K562 (cell line): Measurements from ENCODE around the gene KCNJ15. TPM values are rescaled to one million over a fixed set of nuclear protein-coding genes. Genes with fewer than 3 reads are reported as not detected.

Experiments
- ATAC-seq: fragments of 200-7000 bp; cut with Tn5 transposase; 3 replicates; pipeline ENCODE4 v1.9.1; 2020; ENCODE audit warnings: moderate library complexity
- BruUV-seq: library from RNA; stranded (reverse); fragments of 400-500 nt; replicated peaks from 2 replicates; lab custom pipeline; 2021; lab: Mats Ljungman, UMichigan
- CTCF ChIA-PET: fragments of 300-600 bp; formaldehyde crosslinking; extraction: SDS; loops from one replicate; lab custom pipeline; 2021; ENCODE audit warnings: low intra/inter-chr PET ratio; lab: Yijun Ruan, JAX
- POLR2A ChIA-PET: fragments of 300-600, 350-650 bp; sonication (Branson Sonifier 250); formaldehyde crosslinking; extraction: SDS; loops from one replicate; lab custom pipeline; 2021; ENCODE audit warnings: antibody characterized with exemption, inconsistent platforms; lab: Yijun Ruan, JAX
- DNase-seq, 4 experiments: peaks; one replicate each; pipeline versions ENCODE4 v3.0.0 to v3.0.0-alpha.2; 2011 to 2018; ENCODE audit warnings: low spot score in 3 of 4, mixed read lengths in 3 of 4; ENCODE audit errors: extremely low read depth in 1 of 4
- FAIRE-seq: peaks from 2 replicates; lab custom pipeline; 2011; peaks lifted over from hg19 to GRCh38; lab: Jason Lieb, UNC
- H2AFZ ChIP-seq: 2 replicates; pipeline ENCODE4 v1.6.0; 2011; ENCODE audit warnings: low read depth, low read length, control low read depth, inconsistent platforms
- H3K27ac ChIP-seq: fragments of 200-600 bp; 3 replicates; pipeline ENCODE4 v1.8.0; 2011; ENCODE audit warnings: low read depth, mild to moderate bottlenecking, control low read depth, inconsistent platforms, low read length, moderate library complexity, mixed read lengths; ENCODE audit errors: extremely low read depth
- H3K27me3 ChIP-seq, 2 experiments: fragments of 300-600 bp in 1 of 2; 2 replicates in 1 of 2; 3 replicates in 1 of 2; pipeline versions ENCODE4 v1.6.0 to v1.8.0; 2011; ENCODE audit warnings: inconsistent platforms in 2 of 2, low read length in 2 of 2, mild to moderate bottlenecking in 1 of 2, mixed read lengths in 1 of 2, moderate library complexity in 1 of 2; ENCODE audit not compliant: control insufficient read depth in 2 of 2, insufficient read depth in 2 of 2
- H3K36me3 ChIP-seq: fragments of 300-600 bp; 3 replicates; pipeline ENCODE4 v1.8.0; 2011; ENCODE audit warnings: mild to moderate bottlenecking, low read length, inconsistent platforms; ENCODE audit not compliant: control insufficient read depth, insufficient read depth
- H3K4me1 ChIP-seq, 2 experiments: fragments of 200-600 bp in 1 of 2; replicated peaks in 1 of 2; 2 replicates in 1 of 2; 3 replicates in 1 of 2; pipeline versions ENCODE4 v1.5.1 to v1.8.0; 2011; ENCODE audit warnings: inconsistent platforms in 2 of 2, low read length in 2 of 2, mild to moderate bottlenecking in 1 of 2, mixed read lengths in 1 of 2, moderate library complexity in 1 of 2; ENCODE audit not compliant: control insufficient read depth in 2 of 2, insufficient read depth in 2 of 2
- H3K4me2 ChIP-seq: 2 replicates; pipeline ENCODE4 v1.6.1; 2011; ENCODE audit warnings: low read length, control low read depth, inconsistent platforms, mixed read lengths; ENCODE audit not compliant: insufficient read depth
- H3K4me3 ChIP-seq: fragments of 200-600 bp; sonication (generic), shearing (Covaris generic); 2 replicates; pipeline ENCODE4 v1.5.1; 2016; ENCODE audit warnings: control low read depth, inconsistent platforms
- H3K79me2 ChIP-seq: fragments of 200-600 bp; 3 replicates; pipeline ENCODE4 v1.8.0; 2011; ENCODE audit warnings: low read length, inconsistent platforms; ENCODE audit not compliant: control insufficient read depth, insufficient read depth
- H3K9ac ChIP-seq, 2 experiments: 2 replicates each; pipeline versions ENCODE4 v1.6.0 to v1.6.1; 2011; ENCODE audit warnings: low read depth in 2 of 2, low read length in 2 of 2, control low read depth in 1 of 2, inconsistent platforms in 1 of 2, mild to moderate bottlenecking in 1 of 2, mixed read lengths in 1 of 2; ENCODE audit not compliant: insufficient read depth in 1 of 2
- H3K9me1 ChIP-seq: one replicate; pipeline ENCODE4 v1.6.0; 2011; ENCODE audit warnings: inconsistent platforms, mild to moderate bottlenecking, low read length, moderate library complexity; ENCODE audit not compliant: control insufficient read depth, insufficient read depth
- H3K9me3 ChIP-seq: replicated peaks from 2 replicates; pipeline ENCODE4 v1.5.1; 2011; ENCODE audit warnings: low read depth, low read length, inconsistent platforms; ENCODE audit not compliant: control insufficient read depth, insufficient read depth
- H4K20me1 ChIP-seq: replicated peaks from 2 replicates; pipeline ENCODE4 v1.6.1; 2011; ENCODE audit warnings: low read length, inconsistent platforms, mixed read lengths; ENCODE audit not compliant: control insufficient read depth, insufficient read depth
- BRCA1 ChIP-seq, 2 experiments: fragments of 450-650 bp in 1 of 2; sonication (generic) in 1 of 2; formaldehyde crosslinking in 1 of 2; IDR thresholded peaks; 2 replicates each; pipeline versions ENCODE4 v1.5.0 to v1.6.1; 2017 to 2020; ENCODE audit warnings: mild to moderate bottlenecking in 1 of 2, missing genetic modification reagents in 1 of 2
- CAMTA2 ChIP-seq: fragments of 250-450 bp; sonication (Bioruptor Pico); conservative IDR thresholded peaks from 2 replicates; pipeline ENCODE4 v1.5.1; 2022
- CBX3 ChIP-seq, 2 experiments: IDR thresholded peaks; 1 replicate in 1 of 2; 2 replicates in 1 of 2; pipeline ENCODE4 v1.6.1; 2012; ENCODE audit warnings: inconsistent platforms in 2 of 2, low read length in 2 of 2, borderline replicate concordance in 1 of 2, control low read depth in 1 of 2
- CREB5 ChIP-seq: fragments of 250-450 bp; sonication (Bioruptor Pico); IDR thresholded peaks from 2 replicates; pipeline ENCODE4 v1.5.0; 2020; ENCODE audit warnings: mild to moderate bottlenecking
- ETV1 ChIP-seq: fragments of 450-650 bp; conservative IDR thresholded peaks from 2 replicates; pipeline ENCODE4 v1.6.1; 2016; ENCODE audit warnings: missing genetic modification characterization, control low read depth, low read depth, missing compliant biosample characterization
- HDAC2 ChIP-seq: fragments of 450-650 bp; IDR thresholded peaks from 2 replicates; pipeline ENCODE4 v1.6.1; 2016; ENCODE audit warnings: mild to moderate bottlenecking
- LCOR ChIP-seq: sonication (generic); formaldehyde crosslinking; IDR thresholded peaks from 2 replicates; pipeline ENCODE4 v1.8.0; 2022; ENCODE audit warnings: mild to moderate bottlenecking, missing genetic modification reagents
- MYC ChIP-seq, 2 experiments: fragments of 250-450 bp in 1 of 2; sonication (Bioruptor Pico) in 1 of 2; IDR thresholded peaks; 2 replicates each; pipeline versions ENCODE4 v1.5.1 to v1.6.1; 2012 to 2021; ENCODE audit warnings: low read depth in 2 of 2, borderline replicate concordance in 1 of 2, improper control_type of control experiment in 1 of 2, low read length in 1 of 2, mild to moderate bottlenecking in 1 of 2, moderate library complexity in 1 of 2
- PHB2 ChIP-seq: fragments of 450-650 bp; IDR thresholded peaks from 2 replicates; pipeline ENCODE4 v1.6.1; 2017; ENCODE audit warnings: low read depth
- PYGO2 ChIP-seq: fragments of 450-650 bp; IDR thresholded peaks from 2 replicates; pipeline ENCODE4 v1.6.1; 2016; ENCODE audit warnings: mild to moderate bottlenecking, missing genetic modification characterization, moderate library complexity, missing compliant biosample characterization
- SMAD4 ChIP-seq: fragments of 250-450 bp; sonication (Bioruptor Pico); conservative IDR thresholded peaks from 2 replicates; pipeline ENCODE4 v1.8.0; 2021; ENCODE audit warnings: inconsistent platforms, mild to moderate bottlenecking, moderate library complexity
- SOX6 ChIP-seq: fragments of 450-650 bp; IDR thresholded peaks from 2 replicates; pipeline ENCODE4 v1.6.1; 2014; ENCODE audit warnings: mild to moderate bottlenecking
- ZNF134 ChIP-seq: fragments of 250-450 bp; sonication (Bioruptor Pico); conservative IDR thresholded peaks from 2 replicates; pipeline ENCODE4 v1.4.0; 2020
- ZNF143 ChIP-seq: sonication (generic); formaldehyde crosslinking; IDR thresholded peaks from 2 replicates; pipeline ENCODE4 v1.9.0; 2022; ENCODE audit warnings: mild to moderate bottlenecking, missing genetic modification reagents
- ZNF57 ChIP-seq: fragments of 450-650 bp; formaldehyde crosslinking; IDR thresholded peaks from 2 replicates; pipeline ENCODE4 v1.4.0; 2020; ENCODE audit warnings: mild to moderate bottlenecking, moderate library complexity
- ZNF707 ChIP-seq: fragments of 250-450 bp; sonication (Bioruptor Pico); conservative IDR thresholded peaks from 2 replicates; pipeline ENCODE4 v1.8.0; 2022; ENCODE audit warnings: inconsistent platforms, mild to moderate bottlenecking, moderate library complexity
- ZNF766 ChIP-seq: fragments of 200-800 bp; sonication (Bioruptor generic); conservative IDR thresholded peaks from 2 replicates; pipeline ENCODE4 v1.6.1; 2016; ENCODE audit warnings: missing genetic modification characterization, missing compliant biosample characterization
- ZNF77 ChIP-seq: fragments of 250-450 bp; sonication (Bioruptor Pico); IDR thresholded peaks from 2 replicates; pipeline ENCODE4 v1.5.0; 2020
- WGBS: fragments of 100-300 bp; shearing (Covaris generic); methylation state at CpG from one replicate; pipeline ENCODE4 v1.1.6; 2016; ENCODE audit warnings: low coverage, mixed read lengths; ENCODE audit not compliant: insufficient coverage; ENCODE audit errors: missing lambda C conversion rate; 5-methylcytosine and 5-hydroxymethylcytosine counted together
- in situ Hi-C: fragments of 300-500 bp; cut with MboI; formaldehyde crosslinking; loops from 4 replicates; pipeline ENCODE4 v1.15.0; 2018; ENCODE audit warnings: inconsistent platforms, mixed read lengths
- intact Hi-C: fragments of 100-400 bp; cut with micrococcal nuclease; formaldehyde crosslinking; loops from 2 replicates; pipeline ENCODE4 v1.14.2; 2022
- polyA plus RNA-seq, 8 experiments: library from polyadenylated mRNA; depleted of rRNA in 4 of 8; stranded (reverse) in 5 of 8; unstranded in 3 of 8; fragments of >200 nt; fragmentation: Nextera tagmentation in 2 of 8; fragmentation: Illumina TruSeq in 1 of 8; extraction: Ambion mirVana in 2 of 8; extraction: Trizol in 1 of 8; gene quantifications; 2 replicates each; pipeline versions ENCODE4 v1.2.1 to v1.2.3, GENCODE V29; 2011 to 2014; ENCODE audit warnings: inconsistent platforms in 1 of 8, missing spikeins in 1 of 8
- total RNA-seq, 7 experiments: library from RNA; depleted of rRNA in 6 of 7; stranded (reverse); fragments of >200 nt in 6 of 7; fragmentation: Illumina TruSeq in 2 of 7; extraction: Trizol in 2 of 7; gene quantifications; 2 replicates each; pipeline versions ENCODE4 v1.2.1 to v1.2.3, GENCODE V29; 2011 to 2021; ENCODE audit warnings: low replicate concordance in 1 of 7

KCNJ15 gene
- total and polyA plus RNA-seq, 9 of the 15 experiments (the other 6 are each of a cell fraction or from before 2014, with no cell fraction given): 0.20 to 3.0 (median 0.72) TPM; not detected in 1

- no peaks in the 10 kb centered on the region for H3K79me2 ChIP-seq
- H3K4me2 ChIP-seq: no peak overlapping the region
- CTCF ChIA-PET: no interaction called here
- H3K4me3 ChIP-seq: no peak overlapping the region
- no peaks in the 10 kb centered on the region for H3K36me3 ChIP-seq
- in situ Hi-C loops: no loop called here
- H3K9ac ChIP-seq: no peak overlapping the region
- TF ChIP-seq SOX6: no peak
- TF ChIP-seq ZNF143 (CRISPR knock-in tag): no peak
- TF ChIP-seq ETV1: no peak
- no peak for TF ChIP-seq PYGO2 (tag)
- no peak for TF ChIP-seq CAMTA2 (CRISPR knock-in tag)
- TF ChIP-seq ZNF134 (CRISPR knock-in tag): no peak
- no peak for TF ChIP-seq CBX3 (IDR thresholded peaks at IDR 0.05; ENCODE audit: borderline replicate concordance in 1 of 2, low read length in 2 of 2)
- TF ChIP-seq ZNF766 (CRISPR knock-in tag): no peak
- TF ChIP-seq PHB2: no peak
- no peak for TF ChIP-seq ZNF77 (CRISPR knock-in tag)
- TF ChIP-seq LCOR: no peak
- TF ChIP-seq CREB5 (CRISPR knock-in tag): no peak
- no peak for TF ChIP-seq BRCA1 (IDR thresholded peaks at IDR 0.05)
- TF ChIP-seq BRCA1 (CRISPR knock-in tag; IDR thresholded peaks at IDR 0.05): no peak
- no peak for TF ChIP-seq HDAC2
- no peak for TF ChIP-seq ZNF707 (CRISPR knock-in tag)
- no peak for TF ChIP-seq ZNF57 (CRISPR knock-in tag)
- no peak for TF ChIP-seq MYC (IDR thresholded peaks at IDR 0.05; ENCODE audit: low read depth, low read length)
- TF ChIP-seq MYC (CRISPR knock-in tag; IDR thresholded peaks at IDR 0.05; ENCODE audit: borderline replicate concordance, low read depth): no peak
- no peak for TF ChIP-seq SMAD4 (CRISPR knock-in tag)
- ATAC-seq: no peak
- peaks cover 0 to 2% of the 10 kb centered on the region in 2 experiments; a peak in 1 of 5 replicates for H3K27me3 ChIP-seq
- H3K4me1 ChIP-seq: no peaks in the 10 kb centered on the region
- no peaks in the 10 kb centered on the region for H3K9me3 ChIP-seq
- DNase-seq: no peak
- no peak overlapping the region for H2AFZ ChIP-seq
- 17% methylated on average over 6 of the region's 6 CpGs for WGBS
- FAIRE-seq: no peak
- no peaks in the 10 kb centered on the region for H4K20me1 ChIP-seq
- intact Hi-C loops: no loop called here
- POLR2A ChIA-PET: interaction anchor here (1.2 kb wide), 1 partner anchor 8 kb away, joined by 4 read pairs; no protein-coding TSS in a partner anchor
- no TSS peak for BruUV-seq
- no peak overlapping the region for H3K27ac ChIP-seq
- H3K9me1 ChIP-seq: no peaks in the 10 kb centered on the region
Measured at GRCh38 chr21:38212706-38213105, 44.1 kb upstream of the KCNJ15 start.
